ENCODE data around the gene SERINC5. TPM values are rescaled to one million over a fixed set of nuclear protein-coding genes. Genes with fewer than 3 reads are reported as not detected.
"Not testable (repeated sequence)": the region's sequence is repeated elsewhere in the genome, so short reads cannot be mapped to it uniquely, and the experiment has no call there.

SERINC5 gene
- total RNA-seq, 1 experiment from 2014 or later, result 5.5 TPM

- H3K36me3 ChIP-seq, result peaks cover 3% of the 10 kb centered on the region; the same call in 1 of the 2 replicates
- no peaks in the 10 kb centered on the region for H3K27me3 ChIP-seq
- no peak overlapping the region for H3K4me3 ChIP-seq
- H3K9me3 ChIP-seq, result no peaks in the 10 kb centered on the region
- DNase-seq, result no peak
These were observed 109.8 kb downstream of the SERINC5 start for GRCh38 chr5:80146046-80146445.

GRCh38 chr5:80143491-80143890, 112.4 kb downstream of the SERINC5 start:
- DNase-seq, result no peak
- Histone ChIP-seq H3K9me3 (no peaks in the 10 kb centered on the region), H3K4me3 (no peak overlapping the region)

GRCh38 chr5:80142996-80143395, 112.9 kb downstream of the SERINC5 start:
- DNase-seq, result no peak
- Histone ChIP-seq H3K36me3 (no peaks in the 10 kb centered on the region; the same call in 1 of the 2 replicates), H3K27me3 (no peaks in the 10 kb centered on the region), H3K9me3 (no peaks in the 10 kb centered on the region), H3K4me3 (no peak overlapping the region)

More at GRCh38 chr5:80143491-80143890, 112.4 kb downstream of the SERINC5 start:
- Histone ChIP-seq H3K27me3 (no peaks in the 10 kb centered on the region), H3K36me3 (no peaks in the 10 kb centered on the region; the same call in 1 of the 2 replicates)

GRCh38 chr5:80141681-80142080, 114.2 kb downstream of the SERINC5 start:
- no peak for DNase-seq
- H3K9me3 ChIP-seq, result no peaks in the 10 kb centered on the region

GRCh38 chr5:80141147-80141671, 114.6 kb downstream of the SERINC5 start:
- no peaks in the 10 kb centered on the region for H3K27me3 ChIP-seq
- no peak overlapping the region for H3K4me3 ChIP-seq
- H3K9me3 ChIP-seq, result no peaks in the 10 kb centered on the region
- no peak for DNase-seq
- no peaks in the 10 kb centered on the region; the same call in 1 of the 2 replicates for H3K36me3 ChIP-seq

More at GRCh38 chr5:80141681-80142080, 114.2 kb downstream of the SERINC5 start:
- Histone ChIP-seq H3K27me3 (no peaks in the 10 kb centered on the region), H3K36me3 (no peaks in the 10 kb centered on the region; the same call in 1 of the 2 replicates), H3K4me3 (no peak overlapping the region)

- H3K27me3 ChIP-seq, result no peaks in the 10 kb centered on the region
- H3K9me3 ChIP-seq, result no peaks in the 10 kb centered on the region
- no peak for DNase-seq
- H3K4me3 ChIP-seq, result no peak overlapping the region
- no peaks in the 10 kb centered on the region; the same call in 1 of the 2 replicates for H3K36me3 ChIP-seq
These were observed 115.4 kb downstream of the SERINC5 start for GRCh38 chr5:80140496-80140895.

GRCh38 chr5:80139466-80139972, 116.3 kb downstream of the SERINC5 start:
- Histone ChIP-seq H3K4me3 (no peak overlapping the region), H3K9me3 (no peaks in the 10 kb centered on the region), H3K36me3 (no peaks in the 10 kb centered on the region; the same call in 1 of the 2 replicates), H3K27me3 (no peaks in the 10 kb centered on the region)
- DNase-seq, result no peak

- no peaks in the 10 kb centered on the region for H3K9me3 ChIP-seq
- no peak overlapping the region for H3K4me3 ChIP-seq
- H3K27me3 ChIP-seq, result no peaks in the 10 kb centered on the region
- H3K36me3 ChIP-seq, result no peaks in the 10 kb centered on the region
- no peak for DNase-seq
These were observed 117.4 kb downstream of the SERINC5 start for GRCh38 chr5:80138486-80138885.

- H3K4me3 ChIP-seq, H3K9me3 ChIP-seq, H3K27me3 ChIP-seq, DNase-seq, H3K36me3 ChIP-seq: not testable (repeated sequence)
These were observed 119.0 kb downstream of the SERINC5 start for GRCh38 chr5:80136798-80137197.

- no peak for DNase-seq
- Histone ChIP-seq H3K27me3 (no peaks in the 10 kb centered on the region), H3K36me3 (no peaks in the 10 kb centered on the region), H3K4me3 (no peak overlapping the region), H3K9me3 (no peaks in the 10 kb centered on the region)
These were observed 121.0 kb downstream of the SERINC5 start for GRCh38 chr5:80134876-80135275.

- H3K27me3 ChIP-seq, result no peaks in the 10 kb centered on the region
- no peak for DNase-seq
- H3K4me3 ChIP-seq, result no peak overlapping the region
- no peaks in the 10 kb centered on the region for H3K9me3 ChIP-seq
- no peaks in the 10 kb centered on the region for H3K36me3 ChIP-seq
These were observed 126.7 kb downstream of the SERINC5 start for GRCh38 chr5:80129146-80129545.

- no peak for DNase-seq
- Histone ChIP-seq H3K36me3 (no peaks in the 10 kb centered on the region), H3K9me3 (no peaks in the 10 kb centered on the region), H3K27me3 (no peaks in the 10 kb centered on the region), H3K4me3 (no peak overlapping the region)
These were observed 127.7 kb downstream of the SERINC5 start for GRCh38 chr5:80128141-80128540.

- H3K9me3 ChIP-seq, result no peaks in the 10 kb centered on the region
- DNase-seq, result no peak
- no peaks in the 10 kb centered on the region for H3K36me3 ChIP-seq
- no peaks in the 10 kb centered on the region for H3K27me3 ChIP-seq
- H3K4me3 ChIP-seq, result no peak overlapping the region
These were observed 128.7 kb downstream of the SERINC5 start for GRCh38 chr5:80127116-80127552.

GRCh38 chr5:80125962-80126480, 129.8 kb downstream of the SERINC5 start:
- Histone ChIP-seq H3K27me3 (no peaks in the 10 kb centered on the region), H3K36me3 (no peaks in the 10 kb centered on the region), H3K9me3 (no peaks in the 10 kb centered on the region), H3K4me3 (no peak overlapping the region)
- DNase-seq, result no peak

- Histone ChIP-seq H3K9me3 (no peaks in the 10 kb centered on the region), H3K27me3 (no peaks in the 10 kb centered on the region), H3K4me3 (no peak overlapping the region), H3K36me3 (no peaks in the 10 kb centered on the region)
- DNase-seq, result no peak
These were observed 130.6 kb downstream of the SERINC5 start for GRCh38 chr5:80125022-80125961.

- H3K27me3 ChIP-seq, result no peaks in the 10 kb centered on the region
- no peak overlapping the region for H3K4me3 ChIP-seq
- H3K9me3 ChIP-seq, result no peaks in the 10 kb centered on the region
- no peak for DNase-seq
- H3K36me3 ChIP-seq, result no peaks in the 10 kb centered on the region
These were observed 131.5 kb downstream of the SERINC5 start for GRCh38 chr5:80124121-80124918.
